ENCODE results near the gene SMIM35.

SMIM35 gene

DNA sequence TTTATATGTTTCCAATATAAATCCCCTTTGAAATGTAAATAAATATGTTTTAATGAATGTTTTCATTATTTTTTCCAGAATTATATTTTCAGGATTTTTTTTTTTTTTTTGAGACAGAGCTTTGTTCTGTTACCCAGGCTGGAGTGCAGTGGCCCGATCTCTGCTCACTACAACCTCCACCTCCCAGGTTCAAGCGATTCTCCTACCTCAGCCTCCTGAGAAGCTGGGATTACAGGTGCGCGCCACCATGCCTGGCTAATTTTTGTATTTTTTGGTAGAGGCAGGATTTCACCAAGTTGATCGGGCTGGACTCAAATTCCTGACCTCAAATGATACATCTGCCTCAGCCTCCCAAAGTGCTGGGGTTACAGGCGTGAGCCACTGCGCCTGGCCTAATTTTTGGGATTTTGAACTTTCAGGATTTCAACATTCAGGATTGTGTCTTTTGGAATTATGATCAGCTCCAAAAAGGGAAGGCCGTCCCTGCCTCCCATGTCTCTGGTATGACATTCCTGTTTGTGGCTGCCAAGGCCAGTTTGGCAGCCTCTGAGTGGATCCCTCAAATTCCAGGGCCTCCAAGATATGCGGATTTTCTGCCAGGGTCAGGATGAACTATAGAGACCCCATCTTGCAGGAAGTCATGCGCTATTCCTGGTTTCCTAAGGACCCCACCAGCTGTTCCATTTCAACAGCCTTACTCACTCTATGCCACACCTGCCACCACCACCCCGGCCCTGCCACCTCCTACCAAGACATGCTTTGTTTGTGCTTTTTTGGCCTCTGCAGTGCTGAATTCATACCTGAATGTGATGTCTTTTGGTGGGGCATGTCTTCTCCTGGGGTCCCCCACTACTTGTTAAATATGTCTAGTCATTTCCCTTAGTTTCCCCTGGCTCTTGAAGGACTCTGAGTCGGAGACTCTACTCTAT is 31.8 kb downstream of the SMIM35 start:
- no peaks in the 10 kb centered on the region for H3K27me3 ChIP-seq (ENCODE audit: insufficient read depth, low read depth)
- no peak overlapping the region for H3K4me2 ChIP-seq
- no peaks in the 10 kb centered on the region for H4K20me1 ChIP-seq (ENCODE audit: insufficient read depth)
- no peaks in the 10 kb centered on the region for H3K79me2 ChIP-seq (ENCODE audit: insufficient read depth, low read depth)
- H3K27ac ChIP-seq, result no peak overlapping the region
- H2AFZ ChIP-seq (ENCODE audit: low read depth), result no peak overlapping the region
- no peak overlapping the region for H3K4me3 ChIP-seq (IDR thresholded peaks at IDR 0.05; ENCODE audit: insufficient read depth, low read depth, low read length)
- H3K36me3 ChIP-seq (ENCODE audit: insufficient read depth), result no peaks in the 10 kb centered on the region
- TF ChIP-seq, protein P1, sequence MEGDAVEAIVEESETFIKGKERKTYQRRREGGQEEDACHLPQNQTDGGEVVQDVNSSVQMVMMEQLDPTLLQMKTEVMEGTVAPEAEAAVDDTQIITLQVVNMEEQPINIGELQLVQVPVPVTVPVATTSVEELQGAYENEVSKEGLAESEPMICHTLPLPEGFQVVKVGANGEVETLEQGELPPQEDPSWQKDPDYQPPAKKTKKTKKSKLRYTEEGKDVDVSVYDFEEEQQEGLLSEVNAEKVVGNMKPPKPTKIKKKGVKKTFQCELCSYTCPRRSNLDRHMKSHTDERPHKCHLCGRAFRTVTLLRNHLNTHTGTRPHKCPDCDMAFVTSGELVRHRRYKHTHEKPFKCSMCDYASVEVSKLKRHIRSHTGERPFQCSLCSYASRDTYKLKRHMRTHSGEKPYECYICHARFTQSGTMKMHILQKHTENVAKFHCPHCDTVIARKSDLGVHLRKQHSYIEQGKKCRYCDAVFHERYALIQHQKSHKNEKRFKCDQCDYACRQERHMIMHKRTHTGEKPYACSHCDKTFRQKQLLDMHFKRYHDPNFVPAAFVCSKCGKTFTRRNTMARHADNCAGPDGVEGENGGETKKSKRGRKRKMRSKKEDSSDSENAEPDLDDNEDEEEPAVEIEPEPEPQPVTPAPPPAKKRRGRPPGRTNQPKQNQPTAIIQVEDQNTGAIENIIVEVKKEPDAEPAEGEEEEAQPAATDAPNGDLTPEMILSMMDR (conservative IDR thresholded peaks at IDR 0.05; ENCODE audit: low read depth, low read length), result no peak
- no peak overlapping the region for H3K9ac ChIP-seq
- no peaks in the 10 kb centered on the region for H3K4me1 ChIP-seq (ENCODE audit: low read depth, poor library complexity, severe bottlenecking)

DNA sequence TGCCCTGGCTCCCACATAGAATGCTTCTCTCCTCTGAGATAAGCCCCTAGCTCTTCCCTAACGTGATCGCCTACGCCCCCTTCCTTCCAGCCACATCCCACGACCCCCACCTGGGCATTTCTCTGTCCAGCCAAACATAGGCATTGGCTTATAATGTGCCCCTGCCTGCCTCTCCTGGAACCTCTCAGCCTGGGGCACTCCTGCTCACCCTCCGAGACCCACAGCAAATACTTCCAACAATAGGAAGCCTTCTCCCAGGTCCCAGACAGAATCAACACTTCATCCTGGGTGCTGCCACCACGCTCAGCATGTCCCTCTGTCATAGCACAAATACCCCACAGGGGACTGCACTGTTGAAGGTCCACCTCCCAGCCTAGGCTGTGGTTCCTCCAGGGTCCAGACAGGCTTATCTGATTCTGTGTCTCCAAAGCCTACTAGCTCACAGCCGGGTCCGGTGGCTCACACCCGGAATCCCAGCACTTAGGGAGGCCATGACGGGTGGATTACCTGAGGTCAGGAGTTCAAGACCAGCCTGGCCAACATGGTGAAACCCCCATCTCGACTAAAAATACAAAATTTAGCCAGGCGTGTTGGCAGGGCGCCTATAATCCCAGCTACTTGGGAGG is 34.1 kb downstream of the SMIM35 start:
- no peak overlapping the region for H3K4me3 ChIP-seq (IDR thresholded peaks at IDR 0.05; ENCODE audit: insufficient read depth, low read depth, low read length)
- H3K4me2 ChIP-seq, result no peak overlapping the region
- H3K36me3 ChIP-seq (ENCODE audit: insufficient read depth), result no peaks in the 10 kb centered on the region
- H4K20me1 ChIP-seq (ENCODE audit: insufficient read depth), result no peaks in the 10 kb centered on the region
- H3K27me3 ChIP-seq (ENCODE audit: insufficient read depth, low read depth), result no peaks in the 10 kb centered on the region
- no peak overlapping the region for H3K9ac ChIP-seq
- H3K27ac ChIP-seq, result no peak overlapping the region
- no peaks in the 10 kb centered on the region for H3K4me1 ChIP-seq (ENCODE audit: low read depth, poor library complexity, severe bottlenecking)
- H2AFZ ChIP-seq (ENCODE audit: low read depth), result no peak overlapping the region
- no peaks in the 10 kb centered on the region for H3K79me2 ChIP-seq (ENCODE audit: insufficient read depth, low read depth)
- TF ChIP-seq, protein P1 (conservative IDR thresholded peaks at IDR 0.05; ENCODE audit: low read depth, low read length), result no peak

DNA sequence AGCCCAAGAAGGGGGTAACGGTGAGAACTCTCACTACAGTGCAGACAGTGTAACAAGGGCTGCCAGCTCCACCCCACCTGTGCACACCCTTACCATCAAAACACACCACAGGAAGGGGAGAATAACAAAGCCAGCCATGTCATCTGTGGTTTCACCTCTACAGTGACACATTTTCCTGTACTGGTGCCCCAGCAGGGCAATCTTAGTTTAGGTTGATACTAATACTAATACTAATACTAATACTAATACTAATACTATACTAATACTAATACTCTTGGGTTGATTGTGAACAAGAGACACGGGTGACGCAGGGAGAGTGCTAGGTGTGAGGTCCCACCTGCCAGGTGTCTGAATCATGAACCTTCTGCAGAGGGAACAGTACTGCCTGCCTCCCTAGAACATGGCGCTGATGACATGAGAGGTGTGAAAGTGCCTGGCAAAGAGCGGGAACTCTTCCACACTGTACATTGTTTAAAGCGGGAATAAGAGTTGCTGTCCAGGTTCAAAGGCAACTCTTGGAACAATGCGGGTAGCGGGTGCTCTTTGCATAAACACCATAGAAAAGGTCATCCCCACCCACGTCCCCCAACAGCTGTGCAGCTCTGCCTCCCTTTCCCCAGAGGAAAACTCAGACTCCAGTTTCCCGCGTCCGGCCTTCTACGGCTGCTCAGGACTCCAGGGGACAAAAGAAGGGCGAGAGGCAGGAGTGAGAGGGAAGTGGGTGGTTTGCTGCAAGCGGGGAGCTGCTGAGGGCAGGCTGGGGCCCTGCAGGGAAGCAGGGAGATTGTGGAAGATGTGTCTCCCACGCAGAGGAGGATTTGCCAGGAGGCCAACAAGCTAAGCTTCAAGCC is 34.9 kb downstream of the SMIM35 start:
- H4K20me1 ChIP-seq (ENCODE audit: insufficient read depth), result no peaks in the 10 kb centered on the region
- no peak overlapping the region for H3K4me3 ChIP-seq (IDR thresholded peaks at IDR 0.05; ENCODE audit: insufficient read depth, low read depth, low read length)
- TF ChIP-seq, protein P1 (conservative IDR thresholded peaks at IDR 0.05; ENCODE audit: low read depth, low read length), result no peak
- no peaks in the 10 kb centered on the region for H3K27me3 ChIP-seq (ENCODE audit: insufficient read depth, low read depth)
- no peak overlapping the region for H3K4me2 ChIP-seq
- no peak overlapping the region for H3K9ac ChIP-seq
- no peak overlapping the region for H3K27ac ChIP-seq
- no peaks in the 10 kb centered on the region for H3K36me3 ChIP-seq (ENCODE audit: insufficient read depth)
- no peaks in the 10 kb centered on the region for H3K4me1 ChIP-seq (ENCODE audit: low read depth, poor library complexity, severe bottlenecking)
- H2AFZ ChIP-seq (ENCODE audit: low read depth), result no peak overlapping the region
- no peaks in the 10 kb centered on the region for H3K79me2 ChIP-seq (ENCODE audit: insufficient read depth, low read depth)

DNA sequence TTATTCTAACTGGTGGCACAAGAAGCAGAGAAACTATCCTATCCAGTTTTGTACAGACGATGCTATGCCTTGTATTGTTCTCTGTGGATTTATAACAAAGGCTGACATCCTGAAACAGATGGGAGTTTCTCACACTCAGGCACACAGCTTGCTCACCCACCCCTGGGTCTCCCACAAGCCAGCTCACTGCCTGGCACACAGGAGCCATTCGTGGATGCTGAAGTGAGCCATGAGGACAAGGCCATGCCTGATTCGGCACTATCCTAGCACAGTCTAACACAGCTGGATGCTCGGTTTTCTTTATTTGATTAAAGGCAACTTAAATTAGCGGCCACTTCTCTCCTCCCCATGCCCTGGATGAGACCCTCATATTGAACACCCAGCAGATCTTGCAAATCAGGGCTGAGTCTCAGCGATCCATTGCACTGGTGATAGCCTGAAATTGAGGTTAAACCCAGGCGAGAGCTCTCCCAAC is 35.6 kb downstream of the SMIM35 start:
- no peaks in the 10 kb centered on the region for H4K20me1 ChIP-seq (ENCODE audit: insufficient read depth)
- no peaks in the 10 kb centered on the region for H3K79me2 ChIP-seq (ENCODE audit: insufficient read depth, low read depth)
- H3K27me3 ChIP-seq (ENCODE audit: insufficient read depth, low read depth), result no peaks in the 10 kb centered on the region
- no peaks in the 10 kb centered on the region for H3K4me1 ChIP-seq (ENCODE audit: low read depth, poor library complexity, severe bottlenecking)
- H3K4me3 ChIP-seq (IDR thresholded peaks at IDR 0.05; ENCODE audit: insufficient read depth, low read depth, low read length), result no peak overlapping the region
- H2AFZ ChIP-seq (ENCODE audit: low read depth), result no peak overlapping the region
- no peak overlapping the region for H3K9ac ChIP-seq
- H3K27ac ChIP-seq, result no peak overlapping the region
- H3K36me3 ChIP-seq (ENCODE audit: insufficient read depth), result no peaks in the 10 kb centered on the region
- no peak overlapping the region for H3K4me2 ChIP-seq
- TF ChIP-seq, protein P1 (conservative IDR thresholded peaks at IDR 0.05; ENCODE audit: low read depth, low read length), result no peak

All from KMS-11 (cell line).